Measurements from ENCODE around the gene LPGAT1.

GRCh38 chr1:211816586-211816985 is 14.0 kb downstream of the LPGAT1 start:
- TF ChIP-seq POLR2A (IDR thresholded peaks at IDR 0.05) (no peak), CTCF (IDR thresholded peaks at IDR 0.05) (no peak)
